A549 (cell line): ENCODE results near the gene GPR32.

Source experiments
- CTCF ChIP-seq: fragments of >200 bp; sonication (Bioruptor Twin); formaldehyde crosslinking; IDR thresholded peaks from 3 replicates; pipeline ENCODE4 v1.5.1; 2016
- HDAC2 ChIP-seq: fragments of 200-600 bp; sonication (generic); IDR thresholded peaks from 2 replicates; pipeline ENCODE4 v1.6.1; 2016
- MAX ChIP-seq: IDR thresholded peaks from 2 replicates; pipeline ENCODE4 v1.6.1; 2012
- POLR2A ChIP-seq: IDR thresholded peaks from 2 replicates; pipeline ENCODE4 v1.6.1; 2012; ENCODE audit warnings: mild to moderate bottlenecking, low read length

DNA sequence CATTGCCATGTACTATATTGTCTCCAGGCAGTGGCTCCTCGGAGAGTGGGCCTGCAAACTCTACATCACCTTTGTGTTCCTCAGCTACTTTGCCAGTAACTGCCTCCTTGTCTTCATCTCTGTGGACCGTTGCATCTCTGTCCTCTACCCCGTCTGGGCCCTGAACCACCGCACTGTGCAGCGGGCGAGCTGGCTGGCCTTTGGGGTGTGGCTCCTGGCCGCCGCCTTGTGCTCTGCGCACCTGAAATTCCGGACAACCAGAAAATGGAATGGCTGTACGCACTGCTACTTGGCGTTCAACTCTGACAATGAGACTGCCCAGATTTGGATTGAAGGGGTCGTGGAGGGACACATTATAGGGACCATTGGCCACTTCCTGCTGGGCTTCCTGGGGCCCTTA is 624 bp downstream of the GPR32 start:
- no peak for TF ChIP-seq CTCF
- no peak for TF ChIP-seq POLR2A
- TF ChIP-seq HDAC2: no peak
- no peak for TF ChIP-seq MAX
